ENCODE results near the gene ZNHIT2. TPM values are rescaled to one million over a fixed set of nuclear protein-coding genes. Genes with fewer than 3 reads are reported as not detected.

The ZNHIT2 gene
- total and polyA plus RNA-seq, 10 of the 15 experiments (the other 5 are each of a cell fraction or from before 2014, with no cell fraction given), result 0.24 to 20.4 (median 15.5) TPM; not detected in 1

DNA sequence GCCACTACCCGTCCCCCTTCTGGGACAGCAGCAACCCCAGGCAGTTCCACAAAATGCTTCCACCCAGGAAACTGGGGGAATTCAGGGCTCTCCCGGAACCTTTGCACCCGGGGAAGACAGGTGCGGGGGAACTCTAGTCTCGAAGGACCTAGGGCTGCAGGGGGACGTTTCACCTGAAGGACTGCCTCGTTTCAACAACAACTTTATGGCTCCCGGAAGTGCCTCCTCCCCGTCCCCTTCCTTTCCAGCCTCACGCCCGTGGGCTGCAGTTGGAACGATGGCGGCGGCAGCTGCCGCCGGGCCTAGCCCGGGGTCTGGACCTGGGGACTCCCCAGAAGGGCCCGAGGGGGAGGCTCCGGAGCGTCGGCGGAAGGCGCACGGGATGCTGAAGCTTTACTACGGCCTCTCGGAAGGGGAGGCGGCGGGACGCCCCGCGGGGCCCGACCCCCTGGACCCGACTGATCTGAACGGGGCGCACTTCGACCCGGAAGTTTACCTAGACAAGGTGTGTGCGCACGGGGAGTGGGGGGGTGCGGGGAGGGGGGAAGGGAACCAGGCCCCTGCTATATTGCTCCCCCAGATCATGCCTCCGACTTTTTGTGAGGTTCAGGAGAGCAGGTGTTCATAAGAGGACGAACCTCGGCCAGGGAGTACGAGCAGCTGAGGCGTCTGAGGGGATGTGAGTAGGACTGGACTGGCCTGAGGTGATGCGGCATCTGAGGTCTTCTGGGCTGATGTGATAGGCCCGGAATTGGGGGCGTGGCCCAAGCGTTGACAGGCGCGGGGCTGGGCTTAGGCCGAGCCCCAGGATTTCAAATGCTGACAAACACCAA lies 21.3 kb downstream of the ZNHIT2 start, which contains the start of gene VPS51 (continued):
- TF ChIP-seq RELA (IDR thresholded peaks at IDR 0.05; ENCODE audit: borderline replicate concordance, partially characterized antibody) (peak; percentile 94), STAT3 (IDR thresholded peaks at IDR 0.05; ENCODE audit: low read depth, low read length) (peak; percentile 95; the same call in 1 of the 2 replicates), YBX1 (IDR thresholded peaks at IDR 0.05) (no peak), NFXL1 (IDR thresholded peaks at IDR 0.05; ENCODE audit: borderline replicate concordance) (no peak), EGR1 (IDR thresholded peaks at IDR 0.05; ENCODE audit: borderline replicate concordance in 1 of 2, low read depth in 2 of 2, low read length in 2 of 2) (peak; percentile 69 to 85), GATAD2B (conservative IDR thresholded peaks at IDR 0.05; ENCODE audit: low read depth) (peak; percentile 91), PAX5 (IDR thresholded peaks at IDR 0.05; ENCODE audit: borderline replicate concordance, low read depth, low read length) (peak; percentile 61), ZNF274 (IDR thresholded peaks at IDR 0.05; ENCODE audit: insufficient read depth, insufficient read length) (no peak), ZNF384 (IDR thresholded peaks at IDR 0.05; ENCODE audit: borderline replicate concordance, low read depth, low read length) (peak; percentile 59; the same call in 1 of the 2 replicates), ESRRA (IDR thresholded peaks at IDR 0.05; ENCODE audit: low read length) (peak; percentile 75; the same call in 1 of the 2 replicates), TARDBP (IDR thresholded peaks at IDR 0.05; ENCODE audit: borderline replicate concordance) (peak; percentile 100), STAT1 (conservative IDR thresholded peaks at IDR 0.05) (peak; percentile 99), PAX8 (IDR thresholded peaks at IDR 0.05) (no peak), CBX5 (IDR thresholded peaks at IDR 0.05; ENCODE audit: low read depth) (peak; percentile 97), MTA3 (IDR thresholded peaks at IDR 0.05; ENCODE audit: borderline replicate concordance, low read length) (peak; percentile 96; the same call in 1 of the 2 replicates), IRF4 (IDR thresholded peaks at IDR 0.05; ENCODE audit: low read depth, low read length) (peak; percentile 93), YY1 (IDR thresholded peaks at IDR 0.05; ENCODE audit: low read depth, low read length) (peak; percentile 96)
- TF ChIP-seq, protein P1, sequence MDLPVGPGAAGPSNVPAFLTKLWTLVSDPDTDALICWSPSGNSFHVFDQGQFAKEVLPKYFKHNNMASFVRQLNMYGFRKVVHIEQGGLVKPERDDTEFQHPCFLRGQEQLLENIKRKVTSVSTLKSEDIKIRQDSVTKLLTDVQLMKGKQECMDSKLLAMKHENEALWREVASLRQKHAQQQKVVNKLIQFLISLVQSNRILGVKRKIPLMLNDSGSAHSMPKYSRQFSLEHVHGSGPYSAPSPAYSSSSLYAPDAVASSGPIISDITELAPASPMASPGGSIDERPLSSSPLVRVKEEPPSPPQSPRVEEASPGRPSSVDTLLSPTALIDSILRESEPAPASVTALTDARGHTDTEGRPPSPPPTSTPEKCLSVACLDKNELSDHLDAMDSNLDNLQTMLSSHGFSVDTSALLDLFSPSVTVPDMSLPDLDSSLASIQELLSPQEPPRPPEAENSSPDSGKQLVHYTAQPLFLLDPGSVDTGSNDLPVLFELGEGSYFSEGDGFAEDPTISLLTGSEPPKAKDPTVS (IDR thresholded peaks at IDR 0.05; ENCODE audit: low read depth, low read length), result peak; percentile 88
- TF ChIP-seq, protein P2, sequence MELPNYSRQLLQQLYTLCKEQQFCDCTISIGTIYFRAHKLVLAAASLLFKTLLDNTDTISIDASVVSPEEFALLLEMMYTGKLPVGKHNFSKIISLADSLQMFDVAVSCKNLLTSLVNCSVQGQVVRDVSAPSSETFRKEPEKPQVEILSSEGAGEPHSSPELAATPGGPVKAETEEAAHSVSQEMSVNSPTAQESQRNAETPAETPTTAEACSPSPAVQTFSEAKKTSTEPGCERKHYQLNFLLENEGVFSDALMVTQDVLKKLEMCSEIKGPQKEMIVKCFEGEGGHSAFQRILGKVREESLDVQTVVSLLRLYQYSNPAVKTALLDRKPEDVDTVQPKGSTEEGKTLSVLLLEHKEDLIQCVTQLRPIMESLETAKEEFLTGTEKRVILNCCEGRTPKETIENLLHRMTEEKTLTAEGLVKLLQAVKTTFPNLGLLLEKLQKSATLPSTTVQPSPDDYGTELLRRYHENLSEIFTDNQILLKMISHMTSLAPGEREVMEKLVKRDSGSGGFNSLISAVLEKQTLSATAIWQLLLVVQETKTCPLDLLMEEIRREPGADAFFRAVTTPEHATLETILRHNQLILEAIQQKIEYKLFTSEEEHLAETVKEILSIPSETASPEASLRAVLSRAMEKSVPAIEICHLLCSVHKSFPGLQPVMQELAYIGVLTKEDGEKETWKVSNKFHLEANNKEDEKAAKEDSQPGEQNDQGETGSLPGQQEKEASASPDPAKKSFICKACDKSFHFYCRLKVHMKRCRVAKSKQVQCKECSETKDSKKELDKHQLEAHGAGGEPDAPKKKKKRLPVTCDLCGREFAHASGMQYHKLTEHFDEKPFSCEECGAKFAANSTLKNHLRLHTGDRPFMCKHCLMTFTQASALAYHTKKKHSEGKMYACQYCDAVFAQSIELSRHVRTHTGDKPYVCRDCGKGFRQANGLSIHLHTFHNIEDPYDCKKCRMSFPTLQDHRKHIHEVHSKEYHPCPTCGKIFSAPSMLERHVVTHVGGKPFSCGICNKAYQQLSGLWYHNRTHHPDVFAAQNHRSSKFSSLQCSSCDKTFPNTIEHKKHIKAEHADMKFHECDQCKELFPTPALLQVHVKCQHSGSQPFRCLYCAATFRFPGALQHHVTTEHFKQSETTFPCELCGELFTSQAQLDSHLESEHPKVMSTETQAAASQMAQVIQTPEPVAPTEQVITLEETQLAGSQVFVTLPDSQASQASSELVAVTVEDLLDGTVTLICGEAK (IDR thresholded peaks at IDR 0.05; ENCODE audit: borderline replicate concordance), result peak; percentile 100
- TF ChIP-seq, protein P3, sequence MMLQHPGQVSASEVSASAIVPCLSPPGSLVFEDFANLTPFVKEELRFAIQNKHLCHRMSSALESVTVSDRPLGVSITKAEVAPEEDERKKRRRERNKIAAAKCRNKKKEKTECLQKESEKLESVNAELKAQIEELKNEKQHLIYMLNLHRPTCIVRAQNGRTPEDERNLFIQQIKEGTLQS (IDR thresholded peaks at IDR 0.05; ENCODE audit: borderline replicate concordance, extremely low read depth, low read depth, low read length), result peak; percentile 48; the same call in 1 of the 2 replicates
- TF ChIP-seq, protein P4, sequence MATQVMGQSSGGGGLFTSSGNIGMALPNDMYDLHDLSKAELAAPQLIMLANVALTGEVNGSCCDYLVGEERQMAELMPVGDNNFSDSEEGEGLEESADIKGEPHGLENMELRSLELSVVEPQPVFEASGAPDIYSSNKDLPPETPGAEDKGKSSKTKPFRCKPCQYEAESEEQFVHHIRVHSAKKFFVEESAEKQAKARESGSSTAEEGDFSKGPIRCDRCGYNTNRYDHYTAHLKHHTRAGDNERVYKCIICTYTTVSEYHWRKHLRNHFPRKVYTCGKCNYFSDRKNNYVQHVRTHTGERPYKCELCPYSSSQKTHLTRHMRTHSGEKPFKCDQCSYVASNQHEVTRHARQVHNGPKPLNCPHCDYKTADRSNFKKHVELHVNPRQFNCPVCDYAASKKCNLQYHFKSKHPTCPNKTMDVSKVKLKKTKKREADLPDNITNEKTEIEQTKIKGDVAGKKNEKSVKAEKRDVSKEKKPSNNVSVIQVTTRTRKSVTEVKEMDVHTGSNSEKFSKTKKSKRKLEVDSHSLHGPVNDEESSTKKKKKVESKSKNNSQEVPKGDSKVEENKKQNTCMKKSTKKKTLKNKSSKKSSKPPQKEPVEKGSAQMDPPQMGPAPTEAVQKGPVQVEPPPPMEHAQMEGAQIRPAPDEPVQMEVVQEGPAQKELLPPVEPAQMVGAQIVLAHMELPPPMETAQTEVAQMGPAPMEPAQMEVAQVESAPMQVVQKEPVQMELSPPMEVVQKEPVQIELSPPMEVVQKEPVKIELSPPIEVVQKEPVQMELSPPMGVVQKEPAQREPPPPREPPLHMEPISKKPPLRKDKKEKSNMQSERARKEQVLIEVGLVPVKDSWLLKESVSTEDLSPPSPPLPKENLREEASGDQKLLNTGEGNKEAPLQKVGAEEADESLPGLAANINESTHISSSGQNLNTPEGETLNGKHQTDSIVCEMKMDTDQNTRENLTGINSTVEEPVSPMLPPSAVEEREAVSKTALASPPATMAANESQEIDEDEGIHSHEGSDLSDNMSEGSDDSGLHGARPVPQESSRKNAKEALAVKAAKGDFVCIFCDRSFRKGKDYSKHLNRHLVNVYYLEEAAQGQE (IDR thresholded peaks at IDR 0.05; ENCODE audit: low read depth, low read length), result no peak

All from GM12878 (cell line).